Esophagus squamous epithelium (tissue), 4 donors: ENCODE data around the gene RCC1. TPM values are rescaled to one million over a fixed set of nuclear protein-coding genes. Genes with fewer than 3 reads are reported as not detected.

Experiments
- small RNA-seq, 4 donors: library from RNA; depleted of rRNA; stranded (forward); fragments of <200 nt; gene quantifications; one replicate each; pipeline ENCODE3, GENCODE V24; 2016
- total RNA-seq, 4 donors: library from RNA; depleted of rRNA; stranded (reverse); fragments of >200 nt; gene quantifications; one replicate each; pipeline ENCODE4 v1.1.0, GENCODE V29; 2016

RCC1 gene
- total RNA-seq, 4 donors from 2014 or later = 25.6 to 46.6 (median 35.8) TPM

Small RNA genes lying within 50 kb of the gene (small RNA-seq; reads per million reads assigned to genes)
- gene RNU6ATAC27P = 0 reads per million in 4 donors
- gene SNORA16A = 0 reads per million in 4 donors
- 0 reads per million in 4 donors for gene SNORA44
- gene SNORA61 = 0 reads per million in 4 donors
- gene SNORA73A = 0 reads per million in 4 donors
- 25.4 to 34.4 (median 28.7) reads per million in 4 donors for gene SNORA73B
- 51,461 to 207,598 (median 123,435) reads per million in 4 donors for gene SNORD99

Other genes with a start within 250 kb of the RCC1 start
- 10 to 100 TPM in 2 of 4 donors, 1 to 10 TPM in 2; 7.8 to 20.6 (median 9.3) TPM for gene SESN2, start 246.5 kb upstream of the RCC1 start, total RNA-seq
- 10 to 100 TPM; 10.7 to 18.8 (median 15.6) TPM for gene MED18, start 177.0 kb upstream of the RCC1 start, total RNA-seq
- 10 to 100 TPM; 33.4 to 41.0 (median 36.3) TPM for gene PHACTR4, start 136.3 kb upstream of the RCC1 start, total RNA-seq
- 10 to 100 TPM; 12.4 to 21.4 (median 16.4) TPM for gene TRNAU1AP, start 47.0 kb downstream of the RCC1 start, total RNA-seq
- 1 to 10 TPM in 1 of 4 donors, under 1 TPM in 2, not detected in 1; 0.21 to 2.5 (median 0.83) TPM for gene RAB42, start 86.2 kb downstream of the RCC1 start, total RNA-seq
- gene TAF12, start 137.0 kb downstream of the RCC1 start, total RNA-seq = 10 to 100 TPM in 3 of 4 donors, 1 to 10 TPM in 1; 7.6 to 20.1 (median 13.1) TPM
- gene RNU11, start 142.6 kb downstream of the RCC1 start, total RNA-seq = not detected
- gene GMEB1, start 162.7 kb downstream of the RCC1 start, total RNA-seq = 10 to 100 TPM in 1 of 4 donors, 1 to 10 TPM in 3; 4.0 to 12.8 (median 9.0) TPM
- gene YTHDF2, start 230.9 kb downstream of the RCC1 start, total RNA-seq = 10 to 100 TPM; 55.0 to 66.2 (median 60.7) TPM